AG08396 (cell line): ENCODE data around the gene STAG1.

Experiments
- DNase-seq: peaks from one replicate; pipeline ENCODE4 v3.0.0; 2012; ENCODE audit warnings: low spot score, mixed read lengths

STAG1 gene

DNA sequence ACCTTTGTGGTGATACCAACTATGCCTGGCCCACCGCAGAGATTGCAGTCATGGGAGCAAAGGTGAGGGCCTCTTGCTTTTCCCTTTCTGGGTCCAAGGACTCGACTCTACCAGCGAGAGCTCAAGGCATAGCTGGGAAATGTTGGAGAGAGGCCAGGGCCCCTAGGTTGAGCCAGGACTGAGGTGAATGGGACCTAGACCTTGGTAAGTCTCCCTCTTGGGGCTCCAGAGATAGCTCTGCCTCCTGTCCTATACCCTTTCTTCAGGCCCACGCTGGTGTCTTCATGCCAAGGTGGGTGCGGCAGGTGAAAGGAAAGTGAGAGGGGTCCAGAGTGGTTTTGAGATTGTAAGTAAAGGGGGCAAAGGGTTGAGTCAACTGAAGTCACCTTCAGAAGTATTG lies 424.5 kb downstream of the STAG1 start:
- no peak for DNase-seq

GRCh38 chr3:136326316-136326715 lies 425.9 kb downstream of the STAG1 start:
- DNase-seq = no peak

DNA sequence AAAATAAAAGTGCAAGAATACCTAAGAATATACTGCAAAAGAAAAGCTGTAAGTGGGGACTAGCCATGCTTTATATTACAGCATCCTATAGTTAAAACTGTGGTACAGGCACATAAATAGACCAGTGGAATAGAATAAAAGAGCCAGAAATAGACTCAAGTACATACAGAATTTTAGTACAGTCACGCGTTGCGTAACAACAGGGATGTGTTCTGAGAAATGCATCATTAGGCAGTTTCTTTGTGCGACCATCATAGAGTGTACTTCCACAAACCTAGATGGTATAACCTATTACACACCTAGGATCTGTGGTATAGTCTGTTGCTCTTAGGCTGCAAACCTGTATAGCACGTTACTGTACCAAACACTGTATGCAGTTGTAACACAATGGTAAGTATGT lies 440.2 kb downstream of the STAG1 start:
- no peak for DNase-seq

- DNase-seq = no peak
Observed at GRCh38 chr3:136311261-136311660, 440.9 kb downstream of the STAG1 start.

- DNase-seq = peak; percentile 33
Observed at GRCh38 chr3:136305879-136306278, 446.3 kb downstream of the STAG1 start.

- no peak for DNase-seq
Observed at GRCh38 chr3:136300444-136300843, 451.7 kb downstream of the STAG1 start.

DNA sequence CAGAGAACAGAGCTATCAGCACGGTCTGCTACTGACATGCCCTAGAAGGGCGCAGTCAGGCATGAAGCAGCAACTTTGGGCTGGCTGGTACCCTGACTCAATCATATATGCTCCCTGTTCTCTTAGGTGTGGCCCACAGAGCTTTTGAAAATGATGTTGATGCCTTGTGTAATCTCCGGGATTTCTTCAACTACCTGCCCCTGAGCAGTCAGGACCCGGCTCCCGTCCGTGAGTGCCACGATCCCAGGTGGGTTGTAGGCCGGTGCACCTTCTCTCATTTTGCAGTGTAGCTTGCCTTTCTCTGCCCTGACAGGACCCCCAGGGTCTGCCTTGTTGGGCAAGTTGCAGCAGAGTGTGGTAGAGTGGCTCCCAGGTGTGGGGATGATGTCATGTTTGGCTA lies 454.4 kb downstream of the STAG1 start:
- no peak for DNase-seq

DNA sequence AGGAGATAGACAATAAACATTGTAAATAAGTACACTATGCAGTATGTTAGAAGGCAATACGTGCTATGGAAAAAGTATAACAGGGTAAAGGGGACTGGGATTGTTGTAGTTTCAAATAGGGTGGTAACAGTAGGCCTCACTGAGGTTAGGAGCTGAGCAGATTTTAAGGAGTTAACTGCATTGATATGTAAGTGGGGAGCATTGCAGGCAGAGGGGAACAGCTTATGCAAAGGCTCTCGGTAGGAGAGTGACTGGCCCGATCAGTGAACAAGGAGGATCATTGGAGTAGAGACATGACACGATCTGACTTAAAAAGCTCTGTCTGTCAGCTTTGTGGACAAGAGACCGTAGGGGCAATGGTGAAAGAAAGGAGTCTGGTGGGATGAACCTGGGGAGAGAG lies 455.2 kb downstream of the STAG1 start:
- no peak for DNase-seq

GRCh38 chr3:136294176-136294575 lies 458.0 kb downstream of the STAG1 start:
- no peak for DNase-seq

DNA sequence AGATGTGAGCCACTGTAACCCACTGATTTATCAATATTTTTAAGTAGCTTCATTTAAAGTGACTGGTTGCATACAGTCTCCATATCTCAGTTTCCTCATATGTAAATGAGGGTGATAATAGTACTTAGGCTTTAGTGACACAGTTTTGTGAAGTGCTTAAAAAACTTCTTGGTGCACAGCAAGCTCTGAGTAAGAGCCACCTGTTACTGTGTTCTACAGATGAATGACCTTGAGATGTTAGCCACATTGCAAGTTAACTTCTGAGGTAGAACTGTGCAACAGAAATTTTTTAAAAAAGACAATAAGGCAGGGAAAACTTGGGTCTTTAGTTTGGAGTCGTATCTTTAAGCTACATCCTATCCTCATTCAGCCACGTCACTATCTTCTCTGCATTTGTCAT lies 458.9 kb downstream of the STAG1 start:
- no peak for DNase-seq

DNA sequence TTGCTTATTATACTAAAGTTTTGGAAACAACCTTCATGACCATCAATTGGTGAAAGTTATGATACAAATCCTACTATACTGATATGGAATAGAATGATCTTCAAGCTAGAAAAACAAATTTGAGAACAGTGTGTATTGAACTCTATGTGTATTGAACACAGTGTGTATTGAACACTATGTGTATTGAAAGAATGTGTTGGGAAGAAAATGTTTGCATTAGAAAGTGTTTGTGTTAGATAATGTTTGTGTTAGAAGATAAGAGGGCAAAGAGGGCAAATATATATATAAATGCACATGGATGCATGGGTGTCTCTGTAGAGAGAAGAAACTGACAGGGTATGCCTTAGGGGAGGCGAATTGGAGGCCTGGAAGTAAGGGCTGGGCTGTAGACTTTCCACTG lies 459.7 kb downstream of the STAG1 start:
- no peak for DNase-seq

DNA sequence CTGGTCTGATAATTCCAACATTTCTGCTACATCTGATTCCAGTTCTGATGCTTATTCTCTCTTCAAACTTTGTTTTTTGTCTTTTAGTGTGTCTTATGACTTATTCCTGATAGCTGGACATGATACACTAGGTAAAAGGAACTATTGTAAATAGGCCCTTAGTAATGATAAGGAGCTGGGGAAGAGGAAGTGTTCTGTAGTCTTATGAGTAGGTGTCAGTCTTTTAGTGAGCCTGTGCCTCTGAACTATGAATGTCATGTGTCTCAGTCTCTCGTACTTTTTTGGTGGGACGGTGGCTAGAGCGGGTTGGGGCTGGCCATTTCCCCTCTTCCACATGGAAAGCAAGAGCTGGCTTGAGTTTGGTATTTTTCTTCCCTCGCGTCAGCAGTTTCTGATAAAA lies 460.9 kb downstream of the STAG1 start:
- no peak for DNase-seq
